ENCODE data around the gene DMRT2.

The DMRT2 gene

DNA sequence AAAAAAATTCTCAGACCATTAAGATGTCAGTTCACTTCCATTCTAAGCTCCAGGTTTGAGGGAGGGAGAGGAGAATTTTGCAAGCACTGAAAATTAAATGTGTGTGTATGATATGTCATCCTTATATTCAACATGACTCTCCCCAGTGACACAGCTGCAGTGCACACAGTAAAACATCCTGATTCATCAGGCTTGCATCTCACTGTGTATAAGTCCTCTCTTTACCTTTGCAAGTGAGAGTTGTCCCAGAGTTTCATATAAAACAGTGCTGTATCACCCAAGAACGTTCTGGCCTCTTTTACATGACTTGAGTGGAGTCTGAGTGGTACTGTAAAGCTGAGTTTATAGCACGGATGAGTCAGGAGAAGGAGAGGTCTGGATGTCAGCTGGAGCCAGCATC lies 50.0 kb downstream of the DMRT2 start:
- no peak for DNase-seq (ENCODE audit: low read depth)
- H3K4me3 ChIP-seq (ENCODE audit: low read length) = no peak overlapping the region
- TF ChIP-seq CTCF (conservative IDR thresholded peaks at IDR 0.05; ENCODE audit: low read depth, low read length) = no peak

- no peak for DNase-seq (ENCODE audit: low read depth)
- no peak overlapping the region for H3K4me3 ChIP-seq (ENCODE audit: low read length)
- TF ChIP-seq CTCF (conservative IDR thresholded peaks at IDR 0.05; ENCODE audit: low read depth, low read length) = peak; percentile 44
Observed at GRCh38 chr9:1100945-1101344, 50.8 kb downstream of the DMRT2 start.

DNA sequence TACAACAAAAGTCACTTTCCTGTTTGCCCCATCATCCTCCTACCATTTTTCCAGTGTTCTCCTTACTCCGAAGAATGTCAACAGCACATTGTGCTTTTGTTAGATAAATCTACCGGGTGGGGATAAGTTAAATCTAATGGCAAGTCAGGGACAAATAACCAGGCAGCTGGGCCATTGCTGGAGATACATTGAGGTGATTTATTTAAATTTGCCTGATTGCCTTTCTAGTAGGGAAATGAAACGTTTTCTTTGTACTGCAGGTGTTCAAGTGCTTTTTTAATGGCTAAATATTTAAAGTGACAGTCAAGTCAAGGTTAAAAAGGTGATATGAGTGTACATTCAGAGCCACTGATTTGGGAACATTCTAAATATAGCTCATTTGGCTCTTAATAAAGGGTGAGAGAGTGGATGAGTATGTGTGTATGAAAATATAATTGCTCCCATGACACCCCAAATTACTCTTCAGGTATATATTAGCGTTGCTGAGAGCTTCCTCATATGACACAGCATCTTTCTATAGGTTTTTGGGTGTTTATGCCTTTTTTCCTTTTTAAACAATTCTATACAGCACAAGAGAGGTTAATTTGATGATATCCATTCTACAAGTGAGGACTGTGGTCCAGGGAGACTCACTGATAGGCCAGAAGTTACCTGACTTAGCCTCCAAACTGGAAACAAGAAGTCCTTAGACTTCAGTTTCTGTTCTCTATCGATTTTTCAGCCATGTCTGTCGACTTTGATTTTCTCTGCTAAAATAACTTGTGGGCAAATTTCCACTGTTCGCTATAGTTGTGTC lies 51.9 kb downstream of the DMRT2 start:
- TF ChIP-seq CTCF (conservative IDR thresholded peaks at IDR 0.05; ENCODE audit: low read depth, low read length) = no peak
- no peak overlapping the region for H3K4me3 ChIP-seq (ENCODE audit: low read length)
- no peak for DNase-seq (ENCODE audit: low read depth)

DNA sequence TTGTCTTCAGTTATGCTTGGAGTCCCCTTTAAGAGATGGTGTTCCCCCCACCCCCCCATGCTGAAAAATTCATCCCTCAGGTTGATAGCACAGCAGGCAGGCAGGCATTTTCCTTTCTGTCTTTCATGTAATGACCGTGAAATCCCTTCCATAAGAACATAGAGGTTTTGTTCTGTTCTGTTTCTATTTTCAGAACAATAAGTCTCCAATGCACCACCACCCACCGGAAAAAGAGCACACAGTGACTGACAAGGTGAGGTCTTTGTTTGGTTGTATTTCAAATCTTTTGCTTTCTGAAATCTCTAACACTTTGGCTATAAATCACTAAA lies 52.4 kb downstream of the DMRT2 start:
- H3K4me3 ChIP-seq (ENCODE audit: low read length) = no peak overlapping the region
- no peak for TF ChIP-seq CTCF (conservative IDR thresholded peaks at IDR 0.05; ENCODE audit: low read depth, low read length)
- no peak for DNase-seq (ENCODE audit: low read depth)

Data from retinal pigment epithelial cell (primary cell).